ENCODE data around the gene PIKFYVE. TPM values are rescaled to one million over a fixed set of nuclear protein-coding genes. Genes with fewer than 3 reads are reported as not detected.

The PIKFYVE gene
- total and polyA plus RNA-seq, 2 of the 8 experiments (the other 6 are each of a cell fraction or from before 2014, with no cell fraction given), result 8.8 to 33.5 TPM

DNA sequence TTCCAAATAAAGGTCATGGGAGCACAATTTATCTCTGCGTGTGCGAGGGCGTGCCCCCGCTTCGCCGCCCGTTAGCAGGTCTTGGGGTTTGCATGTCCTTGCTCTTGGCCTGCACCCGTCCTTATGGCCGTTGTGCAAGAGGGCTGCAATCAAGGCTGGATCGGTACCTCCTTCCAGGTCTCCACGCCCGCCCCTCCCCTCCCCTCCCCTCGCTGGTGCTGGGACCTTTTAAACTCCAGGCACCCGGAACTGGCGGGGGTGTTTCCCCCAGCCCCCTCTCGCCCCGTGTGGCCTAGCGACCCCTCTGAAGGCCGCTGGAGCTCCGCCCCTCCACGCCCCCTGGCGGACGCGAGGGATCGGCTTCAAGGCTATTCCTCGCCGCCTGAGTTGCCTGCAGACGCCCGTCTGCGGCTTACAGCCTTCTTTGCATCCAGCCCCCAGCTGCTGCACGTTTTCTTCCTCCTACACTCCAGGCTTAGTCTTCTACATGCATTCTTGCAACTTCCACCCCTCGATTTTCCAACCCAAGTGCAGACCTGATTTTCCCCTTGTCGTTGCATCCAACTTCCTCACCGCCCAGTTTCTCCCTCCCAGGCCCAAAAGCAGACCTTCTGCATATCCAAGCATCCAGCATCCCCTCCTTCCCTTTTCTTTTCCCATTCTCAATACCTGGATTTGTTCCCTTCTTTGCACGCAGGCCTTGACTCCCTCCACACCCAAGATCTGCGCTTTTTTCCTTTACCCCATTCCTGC, 11.8 kb upstream of the PIKFYVE start (continued):
- TF ChIP-seq TAF7 (optimal IDR thresholded peaks at IDR 0.05; ENCODE audit: borderline replicate concordance, low read depth, low read length) (peak; percentile 11), SAP30 (IDR thresholded peaks at IDR 0.05; ENCODE audit: insufficient read depth, insufficient replicate concordance, low read length) (peak; percentile 76), POLR2AphosphoS5 (IDR thresholded peaks at IDR 0.05; ENCODE audit: low read depth, low read length) (peak; percentile 68; the same call in 1 of the 2 replicates), CHD7 (IDR thresholded peaks at IDR 0.05; ENCODE audit: insufficient replicate concordance, low read length) (no peak), ZNF274 (IDR thresholded peaks at IDR 0.05; ENCODE audit: borderline replicate concordance, extremely low read depth, low read length) (no peak), SIN3A (conservative IDR thresholded peaks at IDR 0.05 in 1 of 2, IDR thresholded peaks at IDR 0.05 in 1 of 2; ENCODE audit: low read depth in 1 of 2, low read length in 2 of 2) (peak in 1 of 2 experiments; percentile 50; a peak in 3 of 4 replicates), ATF2 (IDR thresholded peaks at IDR 0.05; ENCODE audit: low read length) (0 out of 2 replicates have a peak, but pooled peaks have one; percentile 5)
